Right lobe of liver (tissue), 6 donors: Measurements from ENCODE around the gene EDEM2. TPM values are rescaled to one million over a fixed set of nuclear protein-coding genes. Genes with fewer than 3 reads are reported as not detected.
A peak's percentile ranks its signal among the peaks of the same experiment; 100 is the strongest.

Source experiments
- ATAC-seq, 4 donors: fragments of 200-7000 bp; cut with Tn5 transposase; one replicate each; pipeline ENCODE4 v1.9.1; 2020; ENCODE audit warnings: mild to moderate bottlenecking in 4 of 4, moderate library complexity in 4 of 4
- DNase-seq, 3 donors: peaks; one replicate each; pipeline ENCODE4 v3.0.0-alpha.2; 2020
- H3K27ac ChIP-seq, 3 donors: fragments of 200-600 bp; one replicate each; pipeline ENCODE4 v1.8.0; 2022
- H3K27me3 ChIP-seq, 2 donors: fragments of 200-600 bp; one replicate each; pipeline ENCODE4 v1.8.0; 2022
- H3K36me3 ChIP-seq, 4 donors: fragments of 200-600 bp; sonication (generic) in 1 of 4; one replicate each; pipeline versions ENCODE4 v1.5.1 to v1.8.0; 2017 to 2022; ENCODE audit warnings: control low read depth in 1 of 4
- H3K4me1 ChIP-seq, 4 donors: fragments of 200-600 bp; sonication (generic) in 1 of 4; one replicate each; pipeline versions ENCODE4 v1.5.1 to v1.8.0; 2017 to 2022; ENCODE audit warnings: control low read depth in 1 of 4
- H3K4me3 ChIP-seq, 3 donors: fragments of 200-600 bp; one replicate each; pipeline ENCODE4 v1.8.0; 2022
- H3K9me3 ChIP-seq, 4 donors: fragments of 200-600 bp; sonication (generic) in 1 of 4; one replicate each; pipeline versions ENCODE4 v1.5.1 to v1.8.0; 2017 to 2022; ENCODE audit warnings: control low read depth in 1 of 4
- POLR2A ChIP-seq: fragments of 450-650 bp; IDR thresholded peaks from one replicate; pipeline ENCODE4 v1.6.1; 2017; ENCODE audit warnings: antibody characterized with exemption, mild to moderate bottlenecking
- whole genome bisulfite sequencing: methylation state at CpG from one replicate; pipeline ENCODE4 v1.1.6; 2018; ENCODE audit warnings: low coverage, low lambda C conversion rate; ENCODE audit not compliant: insufficient coverage; ENCODE audit errors: missing lambda C conversion rate; 5-methylcytosine and 5-hydroxymethylcytosine counted together
- intact Hi-C, 2 donors: fragments of 100-400 bp; cut with DNase I; formaldehyde crosslinking; loops; one replicate each; pipeline versions ENCODE4 v1.11.2 to v1.14.1; 2022
- total RNA-seq, 6 experiments: library from RNA; depleted of rRNA in 2 of 6; stranded (reverse); fragments of >200 nt in 2 of 6; fragmentation: NEBNext Ultra II Directional in 3 of 6; extraction: Animal tissue kit (Norgen Biotek cat#: 25700) in 3 of 6; gene quantifications; one replicate each; pipeline versions ENCODE4 v1.1.0 to v1.2.4, GENCODE V29; 2016 to 2023
- TF ChIP-seq, protein P1 (sequence below), 4 donors: fragments of 200-600 bp in 3 of 4; fragments of 450-650 bp in 1 of 4; IDR thresholded peaks; one replicate each; pipeline versions ENCODE4 v1.5.1 to v1.8.0; 2016 to 2022; ENCODE audit warnings: antibody characterized with exemption in 4 of 4, mild to moderate bottlenecking in 2 of 4
- donor health status: DM: no; HTN: yes; CAD: no.
- donor health status: DM: no; HTN: no; CAD: no.
- donor health status: DM: no; HTN: no; CAD: no.
- donor health status: DM: no; HTN: yes; CAD: no.
- donor health status: DM: no; HTN: yes; CAD: no.

Gene EDEM2
- total RNA-seq, 6 experiments from 2014 or later, result 20.1 to 28.0 (median 23.9) TPM

DNA sequence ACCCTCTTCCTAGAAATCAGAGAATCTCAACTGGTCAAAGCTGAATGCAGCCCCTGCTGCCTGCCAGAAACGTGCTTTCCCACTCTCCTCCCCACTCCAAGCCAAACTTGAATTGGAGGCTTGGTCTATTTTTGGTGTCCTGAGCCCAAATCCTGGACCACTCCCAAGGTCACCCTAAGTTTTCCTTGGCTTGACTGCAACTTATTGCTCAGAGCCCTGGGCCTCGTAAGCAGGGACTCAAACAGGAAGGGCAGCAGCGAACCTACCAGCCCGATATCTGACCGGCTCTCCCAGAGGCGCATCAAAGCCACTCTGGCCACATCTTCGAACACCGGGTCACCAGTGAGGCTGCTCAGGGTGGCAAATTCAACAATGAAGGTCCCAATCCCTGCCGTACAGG, 12.7 kb downstream of the EDEM2 start:
- Histone ChIP-seq H3K9me3 (no peaks in the 10 kb centered on the region), H3K36me3 (peaks cover 0 to 69% (median 23%) of the 10 kb centered on the region in 4 donors), H3K4me1 (peaks cover 0 to 10% (median 0%) of the 10 kb centered on the region in 4 donors), H3K4me3 (no peak overlapping the region), H3K27ac (no peak overlapping the region), H3K27me3 (no peaks in the 10 kb centered on the region)
- WGBS, result 33% methylated on average over 1 of the region's 9 CpGs
- DNase-seq (no peak), ATAC-seq (peak; percentile 28 to 60 (median 36))
- intact Hi-C loops, result no loop called here
- TF ChIP-seq, protein P1, sequence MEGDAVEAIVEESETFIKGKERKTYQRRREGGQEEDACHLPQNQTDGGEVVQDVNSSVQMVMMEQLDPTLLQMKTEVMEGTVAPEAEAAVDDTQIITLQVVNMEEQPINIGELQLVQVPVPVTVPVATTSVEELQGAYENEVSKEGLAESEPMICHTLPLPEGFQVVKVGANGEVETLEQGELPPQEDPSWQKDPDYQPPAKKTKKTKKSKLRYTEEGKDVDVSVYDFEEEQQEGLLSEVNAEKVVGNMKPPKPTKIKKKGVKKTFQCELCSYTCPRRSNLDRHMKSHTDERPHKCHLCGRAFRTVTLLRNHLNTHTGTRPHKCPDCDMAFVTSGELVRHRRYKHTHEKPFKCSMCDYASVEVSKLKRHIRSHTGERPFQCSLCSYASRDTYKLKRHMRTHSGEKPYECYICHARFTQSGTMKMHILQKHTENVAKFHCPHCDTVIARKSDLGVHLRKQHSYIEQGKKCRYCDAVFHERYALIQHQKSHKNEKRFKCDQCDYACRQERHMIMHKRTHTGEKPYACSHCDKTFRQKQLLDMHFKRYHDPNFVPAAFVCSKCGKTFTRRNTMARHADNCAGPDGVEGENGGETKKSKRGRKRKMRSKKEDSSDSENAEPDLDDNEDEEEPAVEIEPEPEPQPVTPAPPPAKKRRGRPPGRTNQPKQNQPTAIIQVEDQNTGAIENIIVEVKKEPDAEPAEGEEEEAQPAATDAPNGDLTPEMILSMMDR (IDR thresholded peaks at IDR 0.05), result no peak
- no peak for TF ChIP-seq POLR2A

DNA sequence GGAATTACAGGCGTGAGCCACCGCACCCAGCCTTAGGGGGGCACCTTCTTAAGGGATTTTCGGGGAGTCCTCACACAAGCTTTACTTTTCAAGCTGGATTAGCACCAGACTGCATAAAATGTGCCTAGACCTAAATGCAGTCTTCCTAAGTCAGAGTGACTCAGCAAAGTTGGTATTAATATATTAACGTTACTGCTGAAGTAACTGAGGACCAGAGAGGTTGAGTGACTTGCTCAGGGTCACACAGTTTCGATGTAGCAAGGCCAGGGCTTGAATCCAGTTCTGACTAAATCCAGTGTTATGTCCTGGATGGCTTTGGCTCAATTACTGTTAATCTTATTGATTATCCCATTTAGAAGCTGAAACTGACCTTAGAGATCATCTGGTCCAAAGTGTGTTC, 13.4 kb downstream of the EDEM2 start:
- no peak overlapping the region for H3K27ac ChIP-seq
- TF ChIP-seq, protein P1 (IDR thresholded peaks at IDR 0.05), result no peak
- TF ChIP-seq POLR2A, result no peak
- ATAC-seq (peak in 2 of 4 donors; percentile 31 to 54), DNase-seq (no peak)
- H3K27me3 ChIP-seq, result no peaks in the 10 kb centered on the region
- peaks cover 0 to 10% (median 0%) of the 10 kb centered on the region in 4 donors for H3K4me1 ChIP-seq
- no peak overlapping the region for H3K4me3 ChIP-seq
- peaks cover 0 to 67% (median 24%) of the 10 kb centered on the region in 4 donors for H3K36me3 ChIP-seq
- intact Hi-C loops, result no loop called here
- H3K9me3 ChIP-seq, result no peaks in the 10 kb centered on the region
- WGBS, result 74% methylated on average over 5 of the region's 5 CpGs

DNA sequence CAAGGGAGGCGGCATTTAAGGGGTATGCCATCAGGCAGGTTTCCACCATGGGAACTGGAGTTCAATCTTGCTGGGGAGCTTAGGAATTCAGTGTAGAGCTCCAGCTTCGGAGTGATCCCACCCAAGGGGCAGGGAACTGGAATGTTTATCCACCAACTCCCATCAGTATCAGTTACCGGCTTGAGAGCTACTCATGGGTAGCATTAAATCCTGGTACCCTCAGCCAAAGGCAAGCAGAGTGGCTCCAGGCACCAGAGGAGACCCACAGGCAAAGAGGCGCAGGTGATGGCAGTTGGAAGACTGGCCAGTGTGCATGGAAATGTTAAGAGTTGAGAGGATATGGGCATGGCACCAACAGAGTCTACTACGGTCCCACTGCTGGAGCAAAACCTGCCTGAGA, 14.1 kb downstream of the EDEM2 start:
- H3K9me3 ChIP-seq, result no peaks in the 10 kb centered on the region
- no peak for DNase-seq
- peaks cover 0 to 69% (median 24%) of the 10 kb centered on the region in 4 donors for H3K36me3 ChIP-seq
- intact Hi-C loops, result no loop called here
- no peaks in the 10 kb centered on the region for H3K27me3 ChIP-seq
- TF ChIP-seq, protein P1 (IDR thresholded peaks at IDR 0.05), result no peak
- no peak for TF ChIP-seq POLR2A
- no peak overlapping the region for H3K4me3 ChIP-seq
- no peak for ATAC-seq
- 90% methylated on average over 3 of the region's 5 CpGs for WGBS
- H3K27ac ChIP-seq, result no peak overlapping the region
- peaks cover 0 to 10% (median 0%) of the 10 kb centered on the region in 4 donors for H3K4me1 ChIP-seq

DNA sequence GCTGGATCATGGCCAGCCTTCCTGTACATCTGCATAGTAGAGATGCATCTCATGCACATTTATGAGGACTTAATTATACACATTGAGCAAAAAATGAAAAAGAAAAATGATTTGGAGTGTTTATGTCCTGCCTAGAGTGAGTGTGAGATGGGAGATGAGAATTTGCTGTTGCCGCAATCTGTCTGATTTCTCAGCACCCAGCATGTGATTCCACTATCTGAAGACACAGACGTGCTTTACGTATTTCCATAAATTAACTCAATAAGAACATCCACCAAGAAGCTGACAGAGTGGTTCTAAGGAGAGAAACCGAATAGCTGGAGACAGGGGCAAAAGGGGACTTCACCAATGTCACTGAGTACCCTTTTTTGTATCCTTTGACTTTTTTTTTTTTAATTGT, 15.2 kb downstream of the EDEM2 start:
- intact Hi-C loops, result no loop called here
- Histone ChIP-seq H3K4me3 (no peak overlapping the region), H3K36me3 (peaks cover 0 to 69% (median 23%) of the 10 kb centered on the region in 4 donors), H3K27ac (no peak overlapping the region), H3K9me3 (no peaks in the 10 kb centered on the region), H3K4me1 (peaks cover 0 to 10% (median 0%) of the 10 kb centered on the region in 4 donors), H3K27me3 (no peaks in the 10 kb centered on the region)
- ATAC-seq (no peak), DNase-seq (no peak)
- 77% methylated on average over 4 of the region's 4 CpGs for WGBS
- TF ChIP-seq POLR2A, result no peak
- TF ChIP-seq, protein P1 (IDR thresholded peaks at IDR 0.05), result no peak
